ENCODE measurements around the gene MTUS2.

The MTUS2 gene

DNA sequence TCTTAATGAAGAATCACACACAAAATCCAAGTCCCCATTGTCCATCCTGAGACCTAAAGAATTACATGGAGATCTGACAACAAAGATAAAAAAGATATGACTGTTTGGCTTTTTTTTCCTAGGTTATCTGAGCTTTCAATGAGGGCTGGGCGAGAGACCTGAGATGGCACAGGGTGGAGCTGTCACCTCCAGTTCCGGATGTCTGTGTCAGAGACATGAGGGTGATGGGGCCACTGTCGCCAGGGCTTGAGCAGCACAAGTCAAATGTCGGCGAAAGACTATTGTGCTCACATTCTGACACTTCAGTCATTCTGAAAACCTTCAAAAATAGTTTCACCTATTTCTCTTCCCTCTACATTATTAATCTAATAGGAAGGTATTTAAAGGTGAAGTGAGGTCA lies 709.6 kb downstream of the MTUS2 start:
- TF ChIP-seq, protein P1, sequence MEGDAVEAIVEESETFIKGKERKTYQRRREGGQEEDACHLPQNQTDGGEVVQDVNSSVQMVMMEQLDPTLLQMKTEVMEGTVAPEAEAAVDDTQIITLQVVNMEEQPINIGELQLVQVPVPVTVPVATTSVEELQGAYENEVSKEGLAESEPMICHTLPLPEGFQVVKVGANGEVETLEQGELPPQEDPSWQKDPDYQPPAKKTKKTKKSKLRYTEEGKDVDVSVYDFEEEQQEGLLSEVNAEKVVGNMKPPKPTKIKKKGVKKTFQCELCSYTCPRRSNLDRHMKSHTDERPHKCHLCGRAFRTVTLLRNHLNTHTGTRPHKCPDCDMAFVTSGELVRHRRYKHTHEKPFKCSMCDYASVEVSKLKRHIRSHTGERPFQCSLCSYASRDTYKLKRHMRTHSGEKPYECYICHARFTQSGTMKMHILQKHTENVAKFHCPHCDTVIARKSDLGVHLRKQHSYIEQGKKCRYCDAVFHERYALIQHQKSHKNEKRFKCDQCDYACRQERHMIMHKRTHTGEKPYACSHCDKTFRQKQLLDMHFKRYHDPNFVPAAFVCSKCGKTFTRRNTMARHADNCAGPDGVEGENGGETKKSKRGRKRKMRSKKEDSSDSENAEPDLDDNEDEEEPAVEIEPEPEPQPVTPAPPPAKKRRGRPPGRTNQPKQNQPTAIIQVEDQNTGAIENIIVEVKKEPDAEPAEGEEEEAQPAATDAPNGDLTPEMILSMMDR (IDR thresholded peaks at IDR 0.05; ENCODE audit: insufficient read depth, low read length, poor library complexity, severe bottlenecking), result no peak
- TF ChIP-seq EZH2phosphoT487 (conservative IDR thresholded peaks at IDR 0.05; ENCODE audit: low read length), result no peak

DNA sequence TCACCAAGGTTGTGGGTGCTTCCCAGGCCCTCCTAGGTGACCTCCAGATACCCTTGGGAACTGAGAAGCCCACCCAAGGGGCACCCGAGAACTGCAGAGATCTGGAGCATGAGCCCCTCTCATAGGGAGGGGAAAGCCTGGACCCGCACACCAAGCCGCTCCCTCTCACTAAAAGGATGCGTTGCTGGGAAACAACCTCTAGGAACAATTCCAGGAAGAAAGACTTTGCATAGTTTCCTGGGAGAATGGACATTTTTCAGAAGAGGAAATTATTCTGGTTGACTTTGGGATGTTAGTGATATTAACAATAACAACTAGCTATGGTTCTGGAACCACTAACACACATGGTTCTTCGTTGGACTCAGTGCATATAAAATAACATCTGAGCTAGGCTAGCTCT lies 710.8 kb downstream of the MTUS2 start:
- H3K4me3 ChIP-seq (ENCODE audit: insufficient read depth, low read length, poor library complexity, severe bottlenecking), result no peak overlapping the region
- H3K79me2 ChIP-seq (ENCODE audit: insufficient read depth, low read length), result peaks cover 8% of the 10 kb centered on the region; the same call in 1 of the 2 replicates
- no peaks in the 10 kb centered on the region for H3K9me2 ChIP-seq (replicated peaks; ENCODE audit: insufficient read depth, low read length)
- H2AFZ ChIP-seq (ENCODE audit: low read depth, low read length, severe bottlenecking), result no peak overlapping the region
- H3K27me3 ChIP-seq (ENCODE audit: low read length), result no peaks in the 10 kb centered on the region
- peaks cover 3% of the 10 kb centered on the region; the same call in 1 of the 2 replicates for H4K20me1 ChIP-seq (ENCODE audit: low read depth, low read length)
- peaks cover 27% of the 10 kb centered on the region; the same call in 1 of the 2 replicates for H3K36me3 ChIP-seq (ENCODE audit: low read length)
- no peak overlapping the region for H3K9ac ChIP-seq (ENCODE audit: low read length)
- no peak overlapping the region for H3K27ac ChIP-seq (ENCODE audit: low read depth, low read length)
- no peak for TF ChIP-seq EZH2phosphoT487 (conservative IDR thresholded peaks at IDR 0.05; ENCODE audit: low read length)
- TF ChIP-seq, protein P1 (IDR thresholded peaks at IDR 0.05; ENCODE audit: insufficient read depth, low read length, poor library complexity, severe bottlenecking), result no peak
- no peak overlapping the region for H3K4me2 ChIP-seq (ENCODE audit: low read depth, low read length, poor library complexity, severe bottlenecking)
- no peaks in the 10 kb centered on the region for H3F3A ChIP-seq (ENCODE audit: insufficient read depth)
- H3K9me3 ChIP-seq (ENCODE audit: insufficient read depth, low read length), result no peaks in the 10 kb centered on the region

More for the DNA sequence above, 709.6 kb downstream of the MTUS2 start:
- H3K9me3 ChIP-seq (ENCODE audit: insufficient read depth, low read length), result no peaks in the 10 kb centered on the region
- H3F3A ChIP-seq (ENCODE audit: insufficient read depth), result no peaks in the 10 kb centered on the region
- H3K9me2 ChIP-seq (replicated peaks; ENCODE audit: insufficient read depth, low read length), result no peaks in the 10 kb centered on the region
- H3K4me3 ChIP-seq (ENCODE audit: insufficient read depth, low read length, poor library complexity, severe bottlenecking), result no peak overlapping the region
- H3K27me3 ChIP-seq (ENCODE audit: low read length), result no peaks in the 10 kb centered on the region
- H4K20me1 ChIP-seq (ENCODE audit: low read depth, low read length), result peaks cover 4% of the 10 kb centered on the region; the same call in 1 of the 2 replicates
- no peak overlapping the region for H2AFZ ChIP-seq (ENCODE audit: low read depth, low read length, severe bottlenecking)
- peaks cover 18% of the 10 kb centered on the region; the same call in 1 of the 2 replicates for H3K36me3 ChIP-seq (ENCODE audit: low read length)
- no peak overlapping the region for H3K4me2 ChIP-seq (ENCODE audit: low read depth, low read length, poor library complexity, severe bottlenecking)
- no peak overlapping the region for H3K27ac ChIP-seq (ENCODE audit: low read depth, low read length)
- H3K79me2 ChIP-seq (ENCODE audit: insufficient read depth, low read length), result 0 out of 2 replicates have a peak, but pooled peaks cover 4% of the 10 kb centered on the region
- H3K9ac ChIP-seq (ENCODE audit: low read length), result no peak overlapping the region

DNA sequence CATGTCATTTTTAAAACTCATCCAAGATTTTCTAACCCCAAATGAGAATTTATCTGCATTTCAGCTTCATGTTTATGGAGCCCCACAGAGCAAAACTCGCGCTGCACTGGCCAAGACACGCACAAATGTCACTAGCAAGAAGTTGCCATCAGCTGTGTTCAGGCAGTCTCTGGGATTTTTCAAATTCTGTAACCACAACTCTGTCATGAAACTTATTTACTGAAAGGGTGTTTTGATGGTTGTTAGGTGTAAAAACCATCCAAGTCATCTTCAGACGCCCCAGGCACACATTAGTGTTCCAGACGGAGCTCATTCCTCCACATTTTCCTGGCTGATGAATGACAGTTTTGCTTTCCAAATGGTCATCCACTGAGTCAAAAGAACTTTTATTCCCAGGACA lies 712.0 kb downstream of the MTUS2 start:
- no peaks in the 10 kb centered on the region for H3K9me2 ChIP-seq (replicated peaks; ENCODE audit: insufficient read depth, low read length)
- peaks cover 27% of the 10 kb centered on the region; the same call in 1 of the 2 replicates for H3K36me3 ChIP-seq (ENCODE audit: low read length)
- H3K9me3 ChIP-seq (ENCODE audit: insufficient read depth, low read length), result no peaks in the 10 kb centered on the region
- TF ChIP-seq, protein P1 (IDR thresholded peaks at IDR 0.05; ENCODE audit: insufficient read depth, low read length, poor library complexity, severe bottlenecking), result no peak
- TF ChIP-seq EZH2phosphoT487 (conservative IDR thresholded peaks at IDR 0.05; ENCODE audit: low read length), result no peak
- no peaks in the 10 kb centered on the region for H3F3A ChIP-seq (ENCODE audit: insufficient read depth)
- H3K9ac ChIP-seq (ENCODE audit: low read length), result no peak overlapping the region
- H3K27ac ChIP-seq (ENCODE audit: low read depth, low read length), result no peak overlapping the region
- H3K27me3 ChIP-seq (ENCODE audit: low read length), result no peaks in the 10 kb centered on the region
- H4K20me1 ChIP-seq (ENCODE audit: low read depth, low read length), result peaks cover 3% of the 10 kb centered on the region; the same call in 1 of the 2 replicates
- no peak overlapping the region for H3K4me3 ChIP-seq (ENCODE audit: insufficient read depth, low read length, poor library complexity, severe bottlenecking)
- H3K79me2 ChIP-seq (ENCODE audit: insufficient read depth, low read length), result peaks cover 19% of the 10 kb centered on the region
- H3K4me2 ChIP-seq (ENCODE audit: low read depth, low read length, poor library complexity, severe bottlenecking), result no peak overlapping the region
- H2AFZ ChIP-seq (ENCODE audit: low read depth, low read length, severe bottlenecking), result no peak overlapping the region

Measured in SU-DHL-6 (cell line).